UCSD-AML1 (cell line): ENCODE data around the gene SLC9A9.

ENCODE experiments used
- DNase-seq: peaks from one replicate; lab custom pipeline; 2025; ENCODE audit not compliant: unreplicated experiment; lab: John Stamatoyannopoulos, UW

The SLC9A9 gene

DNA sequence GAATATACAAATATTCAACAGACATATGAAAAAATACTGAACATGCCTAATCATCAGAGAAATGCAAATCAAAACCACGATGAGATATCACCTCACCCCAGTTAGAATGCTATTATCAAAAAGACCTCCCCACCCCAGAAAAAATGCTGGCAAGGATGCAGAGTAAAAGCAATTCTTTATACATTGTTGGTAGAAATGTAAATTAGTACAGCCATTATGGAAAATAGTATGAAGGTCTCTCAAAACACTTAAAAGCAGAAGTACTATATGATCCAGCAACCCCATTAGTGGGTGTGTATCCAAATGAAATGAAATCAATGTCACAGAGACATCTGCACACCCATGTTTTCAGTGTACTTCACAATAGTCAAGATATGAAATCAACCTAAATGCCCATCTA is 420.0 kb downstream of the SLC9A9 start:
- DNase-seq, result no peak

DNA sequence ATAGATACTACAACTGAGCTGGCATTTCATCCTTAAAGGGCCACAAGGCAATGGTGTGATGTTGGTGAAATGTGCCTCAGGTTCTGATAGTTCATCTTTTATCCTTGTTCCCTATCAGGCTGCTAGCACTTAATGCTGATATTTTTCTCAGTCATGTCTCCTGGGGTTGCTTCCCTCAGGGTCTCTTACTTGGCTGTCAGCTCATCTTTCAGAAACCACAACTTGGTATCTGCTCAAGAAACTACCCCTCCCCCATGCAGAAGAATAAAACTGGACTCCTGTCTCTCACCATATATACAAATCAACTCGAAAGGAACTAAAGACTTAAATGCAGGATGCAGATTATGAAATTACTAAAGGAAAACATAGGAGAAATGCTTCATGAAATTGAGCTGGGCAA is 420.6 kb downstream of the SLC9A9 start:
- no peak for DNase-seq

DNA sequence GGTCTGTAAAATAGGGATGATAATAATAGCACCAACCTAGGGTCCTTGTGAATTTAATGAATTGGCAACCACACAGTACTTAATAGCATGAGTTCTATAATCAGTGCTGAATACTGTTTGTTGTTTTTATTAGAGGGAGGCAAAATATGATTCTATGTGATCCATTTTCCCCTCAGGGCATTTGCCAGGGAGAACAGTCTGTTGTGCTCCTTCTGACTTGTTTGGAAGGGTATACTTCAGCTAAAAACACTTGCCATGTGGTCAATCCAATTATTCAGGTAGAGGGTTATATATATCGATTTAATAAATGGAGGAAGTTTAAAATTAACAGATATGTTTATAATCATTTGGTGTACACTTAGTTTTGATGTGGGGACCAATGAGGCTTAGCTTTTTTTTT is 423.4 kb downstream of the SLC9A9 start:
- no peak for DNase-seq

DNA sequence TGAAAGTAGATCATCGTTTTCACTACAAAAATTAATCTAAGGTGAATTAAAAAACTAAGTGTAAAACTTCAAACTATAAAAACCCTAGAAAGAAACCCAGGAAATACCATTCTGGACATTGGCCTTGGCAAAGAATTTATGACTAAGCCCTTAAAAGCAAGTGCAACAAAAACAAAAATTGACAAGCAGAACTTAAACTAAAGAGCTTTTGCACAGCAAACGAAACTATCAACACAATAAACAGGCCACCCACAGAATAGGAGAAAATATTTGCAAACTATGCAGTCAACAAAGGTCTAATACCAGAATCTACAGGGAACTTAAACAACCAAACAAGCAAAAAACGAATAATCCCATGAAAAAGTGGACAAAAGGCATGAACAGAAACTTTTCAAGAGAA is 426.7 kb downstream of the SLC9A9 start:
- no peak for DNase-seq

DNA sequence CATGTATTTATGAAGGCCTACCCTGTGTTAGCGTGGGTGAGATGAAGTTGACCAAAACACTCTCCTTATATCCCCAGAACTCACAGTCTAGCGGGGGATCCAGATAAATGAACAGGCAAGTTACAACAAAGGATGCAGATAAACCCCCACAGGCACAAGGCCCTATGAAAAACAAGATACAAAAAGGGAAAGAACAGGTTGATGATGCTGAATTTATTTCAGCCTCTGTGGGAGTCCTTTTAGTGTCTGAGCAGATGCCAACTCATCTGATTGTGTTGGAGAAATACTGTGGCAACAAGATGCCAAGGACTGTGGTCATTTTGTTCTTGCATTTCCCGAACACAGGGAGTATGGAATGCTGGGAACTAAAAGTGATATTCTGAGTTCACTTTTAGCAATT is 428.7 kb downstream of the SLC9A9 start:
- DNase-seq, result no peak

DNA sequence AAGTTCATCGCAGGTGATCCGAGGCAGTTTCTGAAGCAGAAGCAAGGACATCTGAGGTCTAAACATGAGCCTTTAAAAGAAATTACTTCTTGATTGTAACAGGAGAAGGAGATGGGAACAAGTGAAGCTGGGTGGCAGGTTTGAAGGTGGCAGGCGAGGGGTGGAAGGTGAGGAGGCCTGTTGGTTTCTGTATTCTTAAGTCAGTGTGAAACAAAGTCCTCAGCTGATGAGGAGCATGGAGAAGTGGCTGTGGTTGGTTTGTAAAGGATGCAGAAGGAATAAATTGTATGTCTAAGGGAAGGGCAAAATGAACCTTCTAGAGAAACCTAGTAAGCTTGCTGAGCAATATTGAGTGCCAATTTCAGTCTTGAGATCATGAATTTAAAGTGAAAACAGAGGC is 429.9 kb downstream of the SLC9A9 start:
- no peak for DNase-seq

DNA sequence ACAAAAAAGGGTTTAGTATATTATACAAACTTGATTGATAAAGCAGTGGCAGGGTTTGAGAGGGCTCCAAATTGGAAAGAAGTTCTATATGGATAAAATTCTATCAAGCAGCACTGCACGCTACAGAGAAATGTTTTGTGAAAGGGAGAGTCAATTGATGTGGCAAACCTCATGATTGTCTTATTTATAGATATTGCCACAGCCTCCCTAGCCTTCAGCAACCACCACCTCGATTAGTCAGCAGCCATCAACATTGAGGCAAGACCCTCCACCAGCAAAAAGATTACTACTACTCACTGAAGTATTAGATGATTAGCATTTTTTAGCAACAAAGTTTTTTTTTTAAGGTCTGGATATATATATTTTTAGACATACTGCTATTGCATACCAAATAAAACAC is 432.0 kb downstream of the SLC9A9 start:
- DNase-seq, result no peak

DNA sequence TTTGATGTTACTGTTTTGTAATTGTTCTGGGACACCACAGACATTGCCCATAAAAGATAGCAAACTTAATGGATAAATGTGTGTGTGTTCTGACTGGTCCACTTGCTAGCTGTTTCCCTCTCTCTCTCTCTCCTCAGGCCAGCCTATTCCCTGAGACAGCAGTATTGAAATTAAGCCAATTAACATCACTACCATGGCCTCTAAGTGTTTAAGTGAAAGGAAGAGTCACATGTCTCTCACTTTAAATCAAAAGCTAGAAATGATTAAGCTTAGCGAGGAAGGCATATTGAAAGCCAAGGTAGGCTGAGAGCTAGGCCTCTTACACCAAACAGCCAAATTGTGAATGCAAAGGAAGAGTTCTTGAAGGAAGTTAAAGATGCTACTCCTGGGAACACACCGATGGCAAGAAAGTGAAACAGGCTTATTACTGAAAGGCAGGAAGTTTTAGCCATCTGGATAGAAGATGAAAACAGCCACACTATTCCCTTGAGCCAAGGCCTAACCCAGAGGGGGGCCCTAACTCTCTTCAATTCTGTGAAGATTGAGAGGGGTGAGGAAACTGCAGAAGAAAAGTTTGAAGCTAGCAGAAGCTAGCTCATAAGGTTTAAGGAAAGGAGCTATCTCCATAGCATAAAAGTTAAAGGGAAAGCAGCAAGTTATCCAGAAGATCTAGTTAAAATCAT is 433.6 kb downstream of the SLC9A9 start:
- DNase-seq, result no peak

DNA sequence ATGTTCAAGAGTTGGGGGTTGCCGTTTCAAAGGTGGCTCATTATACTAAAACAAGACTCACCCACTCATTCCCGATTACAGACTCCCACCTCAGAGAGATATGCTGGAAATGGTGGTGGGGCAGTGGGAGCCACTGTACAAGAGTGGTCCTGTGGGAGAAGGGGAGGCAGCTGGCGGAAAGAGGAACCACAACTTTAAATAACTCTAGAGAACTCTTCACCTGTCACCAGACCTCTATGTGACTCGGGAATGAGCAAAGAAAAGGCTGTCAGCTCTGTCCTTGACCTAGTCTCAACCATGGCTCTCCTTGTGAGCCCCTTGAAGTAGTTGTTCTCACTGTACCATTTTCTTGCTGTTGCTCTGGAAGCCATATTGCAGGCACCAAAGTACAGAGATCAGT is 434.9 kb downstream of the SLC9A9 start:
- no peak for DNase-seq

DNA sequence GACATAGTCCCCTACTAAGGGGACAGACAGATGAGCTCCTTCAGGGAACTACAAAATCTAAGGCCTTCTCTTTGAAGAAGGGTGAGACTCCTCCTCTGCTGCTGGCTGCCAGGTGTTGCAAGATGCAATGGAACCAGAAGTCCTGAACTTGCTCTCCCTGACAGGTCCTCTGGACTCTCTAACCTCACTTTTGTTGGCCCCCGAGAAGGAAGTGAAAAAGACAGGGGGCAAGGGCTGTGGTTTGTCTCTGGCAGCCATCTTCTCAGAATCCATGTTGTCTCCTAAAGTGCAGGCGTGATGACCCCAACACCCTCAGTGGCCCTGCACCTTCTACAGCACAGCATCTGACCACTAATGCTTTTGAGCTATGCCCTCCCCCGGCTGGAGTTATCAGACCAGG is 436.2 kb downstream of the SLC9A9 start:
- no peak for DNase-seq

DNA sequence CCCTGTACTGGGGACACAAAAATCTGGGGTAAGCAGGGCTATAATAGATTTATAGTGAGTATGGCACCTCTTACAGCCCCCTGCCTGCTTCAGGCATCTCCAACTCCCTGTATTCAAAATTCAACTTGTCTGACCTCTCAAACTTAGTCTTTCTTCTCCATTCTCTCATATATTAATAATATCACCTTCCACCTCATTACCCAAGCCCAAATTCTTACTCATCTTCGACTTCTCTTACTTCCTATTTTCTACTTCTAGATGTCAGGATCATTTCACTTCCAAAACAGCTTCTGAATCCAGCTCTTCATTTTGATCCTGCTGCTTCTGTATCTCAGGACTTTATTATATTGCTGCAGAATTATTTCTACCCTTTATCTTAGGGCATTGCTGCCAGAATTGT is 438.0 kb downstream of the SLC9A9 start:
- no peak for DNase-seq

DNA sequence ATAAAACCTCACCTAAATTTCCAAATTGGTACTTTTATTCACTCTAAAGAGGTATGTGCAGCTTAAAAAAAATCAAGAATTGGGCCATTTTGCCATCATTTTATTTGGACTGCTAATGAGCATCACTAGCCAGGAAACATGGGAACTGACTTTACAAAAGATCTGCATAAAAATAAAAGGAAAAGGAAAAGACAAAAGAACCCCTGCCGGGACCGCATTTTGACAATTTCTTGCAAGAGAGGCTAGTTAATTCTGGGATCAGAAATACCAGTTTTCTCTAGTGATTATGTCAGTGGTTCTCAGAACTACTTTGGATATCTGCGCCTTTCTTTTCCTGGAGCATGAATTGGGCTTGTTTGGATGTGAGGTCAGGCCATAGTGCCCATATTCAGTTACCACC is 439.5 kb downstream of the SLC9A9 start:
- DNase-seq, result no peak

DNA sequence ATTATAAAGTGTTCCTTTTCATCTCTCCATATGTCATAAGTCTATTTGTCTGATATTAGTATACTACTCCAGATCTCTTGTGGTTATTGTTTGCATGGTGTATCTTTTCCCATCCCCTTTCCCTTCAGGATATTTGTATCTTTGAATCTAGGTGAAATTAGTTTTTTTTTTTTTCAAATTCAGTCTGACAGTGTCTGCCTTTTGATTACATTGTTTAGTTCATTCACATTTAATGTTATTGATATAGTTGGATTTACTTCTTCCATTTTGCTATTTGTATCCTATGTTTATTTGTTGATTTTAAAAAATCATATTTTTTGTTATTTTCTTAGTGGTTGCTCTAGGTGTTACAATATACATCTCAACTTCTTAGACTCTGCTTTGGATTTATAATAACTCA is 445.7 kb downstream of the SLC9A9 start:
- DNase-seq, result no peak

DNA sequence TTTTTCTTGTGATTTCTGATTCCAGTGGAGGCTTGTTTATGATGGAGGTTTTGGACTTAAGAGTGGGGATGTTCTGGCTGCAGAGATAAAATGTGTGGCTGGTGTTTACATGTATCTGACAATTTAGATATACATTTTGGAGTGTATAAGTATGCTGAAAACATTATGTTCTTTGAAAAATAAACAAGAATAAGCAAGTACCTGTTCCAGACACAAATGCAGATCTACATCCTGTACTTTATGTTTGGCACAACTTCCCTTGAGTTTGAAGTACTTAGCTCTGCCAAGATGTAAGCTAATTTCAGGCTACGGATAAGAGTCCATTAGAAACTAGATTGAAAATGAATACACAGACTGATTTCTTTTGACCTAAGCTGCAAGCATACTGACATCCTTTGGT is 451.5 kb downstream of the SLC9A9 start:
- DNase-seq, result no peak

DNA sequence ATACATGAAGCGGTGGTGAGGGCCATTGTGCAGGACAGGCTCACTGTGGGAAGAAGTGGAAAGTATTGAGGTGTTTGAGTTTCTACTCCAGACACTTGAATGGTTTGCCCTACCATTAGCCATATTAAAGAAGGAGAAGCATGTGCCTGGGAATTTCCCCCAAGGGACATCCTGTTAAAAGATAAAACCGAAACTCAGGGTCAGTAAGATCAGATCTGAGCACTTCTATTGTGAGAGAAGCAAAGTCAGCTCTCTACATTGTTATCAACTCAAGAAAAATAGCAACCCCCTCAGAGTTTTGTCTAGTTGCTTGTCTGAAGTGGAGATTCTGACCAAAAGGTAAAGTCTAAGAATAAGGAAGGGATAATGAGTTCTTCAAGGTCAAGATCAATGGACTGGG is 458.9 kb downstream of the SLC9A9 start:
- DNase-seq, result no peak

DNA sequence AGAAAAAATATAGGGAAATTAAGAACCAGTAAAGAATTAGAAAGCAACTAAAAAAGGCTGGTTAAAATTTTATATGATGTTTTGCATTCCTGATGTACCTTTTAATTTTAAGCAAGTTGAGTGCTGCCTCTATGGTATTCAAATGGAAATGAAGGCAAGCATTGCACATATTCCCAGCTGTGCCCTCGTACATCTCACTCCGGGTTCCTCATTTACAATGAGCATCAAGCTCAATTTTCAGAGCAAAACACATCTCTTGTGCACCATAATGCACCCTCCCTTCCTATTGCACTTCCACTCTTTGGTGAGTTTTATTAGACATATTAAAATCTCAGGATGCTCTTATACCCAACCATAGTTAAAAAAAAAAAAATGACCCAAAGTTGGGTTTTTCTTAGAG is 460.8 kb downstream of the SLC9A9 start:
- no peak for DNase-seq

DNA sequence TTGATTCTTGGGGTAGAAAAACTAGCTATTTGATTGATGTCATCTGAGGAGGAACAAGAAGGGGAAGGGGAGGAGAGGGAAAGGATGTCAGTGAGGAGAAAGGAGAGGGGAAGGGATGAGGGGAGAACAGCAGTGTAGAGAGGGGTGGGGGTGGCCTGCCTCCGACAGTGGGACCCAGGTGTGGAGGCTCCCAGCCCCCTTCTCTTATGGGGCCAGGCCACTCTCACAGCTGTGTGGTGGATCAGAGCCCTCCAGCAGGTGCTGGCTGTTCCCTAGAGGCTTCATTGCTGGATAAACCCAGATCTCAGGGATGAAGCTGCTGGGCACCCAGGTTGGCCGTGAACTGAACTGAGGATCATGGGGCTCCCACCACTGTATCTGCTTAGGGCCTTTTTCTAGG is 464.2 kb downstream of the SLC9A9 start:
- DNase-seq, result no peak

DNA sequence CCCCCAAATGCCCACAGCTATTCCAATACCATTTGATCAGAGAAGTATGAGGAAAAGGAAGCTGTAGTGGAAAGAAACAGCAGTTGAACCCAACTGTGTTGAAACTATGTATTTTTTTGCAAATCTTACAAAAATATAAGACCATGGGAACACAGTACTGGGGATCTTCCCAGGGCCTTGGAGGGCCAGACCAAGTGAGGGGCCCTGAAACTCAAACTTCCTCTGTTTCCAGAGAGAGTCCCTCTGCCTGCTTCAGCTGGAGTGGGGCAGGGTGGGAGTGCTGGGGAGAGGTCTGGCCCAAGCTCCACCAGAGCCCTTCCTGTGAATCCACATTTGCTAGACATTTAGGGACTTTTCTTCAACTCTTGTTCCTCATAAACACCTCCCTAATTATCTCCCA is 464.8 kb downstream of the SLC9A9 start:
- DNase-seq, result no peak

DNA sequence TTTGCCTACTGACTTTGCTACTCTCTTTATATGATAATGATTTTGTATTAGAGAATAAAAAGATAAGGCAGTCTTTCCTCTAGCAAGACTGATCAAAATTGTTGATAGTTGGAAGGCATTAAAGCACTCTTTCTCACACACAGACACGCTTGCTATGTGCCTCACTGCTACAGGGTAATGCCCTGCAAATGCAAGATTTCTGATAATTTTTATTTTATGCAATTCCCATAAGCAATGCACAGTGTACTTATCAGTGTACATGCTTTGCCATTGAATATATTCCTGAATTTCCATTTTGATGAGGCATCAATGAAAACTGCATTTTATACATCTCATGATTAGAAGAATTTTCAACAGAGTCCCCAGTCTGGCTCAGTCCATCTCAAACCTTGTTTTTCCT is 465.5 kb downstream of the SLC9A9 start:
- DNase-seq, result no peak

DNA sequence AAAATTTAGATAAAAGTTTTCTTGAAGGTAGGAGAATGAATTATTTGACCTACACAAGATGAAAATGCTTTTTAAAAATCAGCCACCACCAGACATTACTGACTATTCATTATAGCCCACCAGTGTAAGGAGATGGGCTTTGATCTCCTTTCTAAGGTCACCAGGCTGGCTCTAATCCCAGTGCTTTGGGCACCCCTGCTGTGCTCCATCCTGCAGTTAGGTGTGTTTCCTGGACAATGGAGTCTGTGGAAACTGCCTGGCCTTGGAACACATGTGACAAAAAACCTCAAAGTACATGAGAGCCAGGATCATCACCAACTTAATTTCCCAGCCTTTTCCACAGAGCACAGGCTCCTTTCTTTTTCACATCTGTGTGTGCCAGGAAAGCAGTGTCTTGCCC is 467.8 kb downstream of the SLC9A9 start:
- DNase-seq, result no peak

DNA sequence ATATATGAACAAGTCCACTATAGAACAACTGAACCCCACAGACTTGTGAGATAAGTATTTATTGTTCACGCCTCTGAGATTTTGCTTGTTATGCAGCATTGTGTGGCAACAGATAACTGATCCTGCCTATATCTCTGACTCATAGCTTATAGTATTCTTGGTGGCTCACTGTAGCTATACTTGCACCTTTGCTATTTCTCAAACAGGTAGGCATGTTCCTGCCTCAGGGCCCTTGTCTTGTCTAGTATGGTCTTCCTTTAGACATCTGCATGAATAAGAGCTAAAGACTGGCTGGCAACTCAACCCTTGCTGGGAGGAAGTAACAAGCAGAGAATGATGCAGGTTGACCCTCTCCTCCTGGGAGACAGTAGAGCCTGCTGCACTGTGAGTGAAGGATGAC is 472.6 kb downstream of the SLC9A9 start:
- DNase-seq, result no peak

DNA sequence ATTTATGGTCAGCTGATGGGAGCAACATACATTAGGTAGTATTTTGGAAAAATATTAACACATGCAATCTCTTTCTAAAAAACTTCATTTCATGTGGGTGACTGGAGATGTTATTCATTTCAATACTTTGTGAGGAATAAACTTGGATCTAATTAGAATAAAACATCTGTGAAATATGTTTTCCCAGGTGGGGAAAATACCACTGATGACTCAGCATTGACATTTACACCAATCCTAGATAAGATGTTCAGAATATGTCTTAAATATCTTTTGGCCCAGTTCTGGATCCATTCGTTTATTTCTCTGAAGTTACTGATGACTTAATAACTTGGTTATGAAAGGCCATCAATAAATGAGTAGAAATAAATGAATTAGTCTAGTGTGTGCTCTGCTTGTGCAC is 481.1 kb downstream of the SLC9A9 start:
- no peak for DNase-seq

DNA sequence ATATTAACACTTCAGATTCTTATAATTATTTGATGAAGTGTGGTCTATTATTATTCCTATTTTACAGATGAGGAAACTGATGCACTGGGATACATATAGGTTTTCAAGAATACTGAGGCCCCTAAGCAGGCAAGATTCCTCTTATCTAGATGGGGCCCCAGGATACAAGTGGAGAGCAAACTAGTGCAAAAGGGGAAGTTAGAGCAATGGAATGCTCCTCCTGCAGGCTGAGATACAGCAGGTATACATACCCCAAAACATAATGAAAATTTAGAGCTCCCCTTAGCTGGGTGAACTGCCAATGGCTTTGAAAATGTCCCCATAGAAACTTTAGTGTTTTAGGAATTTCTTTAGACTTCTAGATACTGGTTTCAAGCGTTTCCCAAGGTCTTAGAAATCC is 481.6 kb downstream of the SLC9A9 start:
- DNase-seq, result no peak

DNA sequence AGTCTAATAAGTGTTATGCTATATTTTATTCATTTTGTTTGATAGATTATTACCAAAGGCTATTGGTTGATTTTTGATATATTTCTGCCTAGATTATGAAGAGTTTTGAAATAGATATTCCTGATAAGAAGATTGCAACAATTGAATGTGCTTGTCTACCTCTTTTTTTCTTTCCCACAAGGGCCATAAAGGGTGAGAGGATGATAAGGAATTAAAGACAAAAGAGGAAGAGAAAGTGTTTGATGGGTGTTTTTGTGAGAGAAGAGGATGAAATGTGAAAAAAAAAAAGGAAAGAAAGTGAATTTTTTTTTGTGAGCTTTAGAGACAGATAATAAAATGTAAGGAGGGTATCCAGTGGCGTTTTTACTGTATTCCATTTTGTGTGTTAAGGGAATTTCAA is 484.3 kb downstream of the SLC9A9 start:
- DNase-seq, result no peak
